Stomach (tissue), 9 donors: Measurements from ENCODE around the gene FCHSD2. TPM values are rescaled to one million over a fixed set of nuclear protein-coding genes. Genes with fewer than 3 reads are reported as not detected.
A peak's percentile ranks its signal among the peaks of the same experiment; 100 is the strongest.

Source experiments
- DNase-seq, 2 donors: peaks; one replicate each; pipeline versions ENCODE4 v3.0.0 to v3.0.0-alpha.2; 2013 to 2019
- H3K27ac ChIP-seq, 5 donors: fragments of 200-600 bp in 4 of 5; sonication (generic) in 4 of 5; one replicate each; pipeline ENCODE4 v1.5.1; 2013 to 2019; ENCODE audit warnings: mild to moderate bottlenecking in 1 of 5, moderate library complexity in 1 of 5
- H3K27me3 ChIP-seq, 3 donors: fragments of 200-600 bp; sonication (generic); one replicate each; pipeline ENCODE4 v1.5.1; 2017 to 2019; ENCODE audit warnings: mixed run types in 1 of 3
- H3K36me3 ChIP-seq, 4 donors: fragments of 200-600 bp; sonication (generic); 1 replicate in 3 of 4; 2 replicates in 1 of 4; pipeline ENCODE4 v1.5.1; 2016 to 2019
- H3K4me1 ChIP-seq, 4 donors: fragments of 200-600 bp; sonication (generic); one replicate each; pipeline ENCODE4 v1.5.1; 2016 to 2019
- H3K4me3 ChIP-seq, 4 donors: fragments of 200-600 bp; sonication (generic) in 3 of 4; one replicate each; pipeline ENCODE4 v1.5.1; 2016 to 2019; ENCODE audit warnings: mild to moderate bottlenecking in 1 of 4
- H3K9me3 ChIP-seq, 4 donors: fragments of 200-600 bp; sonication (generic); one replicate each; pipeline ENCODE4 v1.5.1; 2016 to 2019
- EP300 ChIP-seq: sonication (generic); formaldehyde crosslinking; IDR thresholded peaks from one replicate; pipeline ENCODE4 v1.6.1; 2017; ENCODE audit warnings: antibody characterized with exemption
- POLR2A ChIP-seq, 4 donors: fragments of 450-650 bp; IDR thresholded peaks; one replicate each; pipeline ENCODE4 v1.6.1; 2016; ENCODE audit warnings: antibody characterized with exemption in 4 of 4, control low read depth in 2 of 4, mild to moderate bottlenecking in 1 of 4, moderate library complexity in 1 of 4
- POLR2AphosphoS5 ChIP-seq, 3 donors: sonication (generic); formaldehyde crosslinking; IDR thresholded peaks; one replicate each; pipeline ENCODE4 v1.6.1; 2016; ENCODE audit warnings: antibody characterized with exemption in 3 of 3
- WGBS, 5 donors: extraction: QIAGEN DNeasy Blood & Tissue Kit in 3 of 5; methylation state at CpG; one replicate each; pipeline versions ENCODE4 v1.1.5 to v1.1.7; 2013 to 2018; 5-methylcytosine and 5-hydroxymethylcytosine counted together
- intact Hi-C: fragments of 100-400 bp; cut with DNase I; formaldehyde crosslinking; loops from one replicate; pipeline ENCODE4 v1.15.1; 2023; ENCODE audit warnings: low total_unique reads
- polyA plus RNA-seq, 3 donors: library from polyadenylated mRNA; stranded (reverse); fragments of 200-250 nt; gene quantifications; one replicate each; pipeline ENCODE4 v1.2.3, GENCODE V29; 2013
- total RNA-seq, 5 donors: library from RNA; depleted of rRNA; stranded (reverse); fragments of >200 nt; gene quantifications; one replicate each; pipeline versions ENCODE4 v1.1.0 to v1.2.3, GENCODE V29; 2014 to 2016
- TF ChIP-seq, protein P1 (sequence below), 7 experiments: fragments of 450-650 bp in 4 of 7; fragments of 200-600 bp in 3 of 7; sonication (generic) in 3 of 7; IDR thresholded peaks; one replicate each; pipeline ENCODE4 v1.5.1; 2016 to 2019; ENCODE audit warnings: antibody characterized with exemption in 7 of 7, control low read depth in 2 of 7, mild to moderate bottlenecking in 1 of 7
- donor health status: healthy with polysubstance abuse.
- donor health status: Bipolar disorder and iron deficiency.
- donor health status: healthy.

FCHSD2 gene
- total and polyA plus RNA-seq, 8 donors, result 5.7 to 64.3 (median 15.9) TPM

DNA sequence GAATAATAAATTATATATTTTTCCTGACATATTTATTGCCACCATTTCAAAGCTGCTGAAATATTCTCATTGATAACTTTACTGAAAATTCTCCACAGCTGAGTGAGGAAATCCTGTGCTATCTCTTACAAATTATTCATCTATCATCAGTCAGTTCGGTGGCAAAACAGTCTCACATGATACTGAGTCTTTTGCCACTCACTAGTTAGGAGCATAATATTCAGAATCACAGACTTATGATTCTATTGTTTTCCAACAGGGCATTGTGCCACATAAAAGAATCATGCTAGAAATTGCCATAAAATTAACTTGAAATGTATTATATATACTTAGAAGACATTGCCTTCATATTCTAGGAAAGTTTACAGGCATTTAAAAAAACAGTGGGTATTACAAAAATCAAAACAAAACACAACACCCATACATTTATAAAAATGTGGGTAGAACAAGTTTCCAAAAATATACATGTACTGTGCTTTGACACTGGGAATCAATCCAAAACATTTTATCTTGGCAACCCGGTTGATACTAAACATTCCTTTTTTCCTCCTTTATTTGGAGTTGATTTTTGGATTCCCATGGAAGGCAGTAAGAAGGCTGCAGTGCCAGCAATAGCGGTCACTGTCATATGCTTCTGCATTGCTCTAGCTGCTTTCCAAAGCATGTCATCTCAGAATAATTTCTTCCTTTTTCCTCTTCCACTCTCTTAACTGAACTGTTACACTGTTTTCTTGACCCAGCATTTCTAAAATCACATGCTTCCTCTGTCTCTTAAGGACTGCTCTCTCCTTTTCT is 285.4 kb downstream of the FCHSD2 start:
- Histone ChIP-seq H3K27me3 (no peaks in the 10 kb centered on the region), H3K9me3 (no peaks in the 10 kb centered on the region), H3K4me1 (peaks cover 0 to 24% (median 6%) of the 10 kb centered on the region in 4 donors), H3K4me3 (no peak overlapping the region), H3K36me3 (no peaks in the 10 kb centered on the region), H3K27ac (peak overlapping the region in 1 of 5 donors; percentile 1)
- intact Hi-C loops, result no loop called here
- WGBS, 5 donors, result 5 to 18% (median 14%) methylated on average over 3 of the region's 3 CpGs
- no peak for DNase-seq
- TF ChIP-seq, protein P1, sequence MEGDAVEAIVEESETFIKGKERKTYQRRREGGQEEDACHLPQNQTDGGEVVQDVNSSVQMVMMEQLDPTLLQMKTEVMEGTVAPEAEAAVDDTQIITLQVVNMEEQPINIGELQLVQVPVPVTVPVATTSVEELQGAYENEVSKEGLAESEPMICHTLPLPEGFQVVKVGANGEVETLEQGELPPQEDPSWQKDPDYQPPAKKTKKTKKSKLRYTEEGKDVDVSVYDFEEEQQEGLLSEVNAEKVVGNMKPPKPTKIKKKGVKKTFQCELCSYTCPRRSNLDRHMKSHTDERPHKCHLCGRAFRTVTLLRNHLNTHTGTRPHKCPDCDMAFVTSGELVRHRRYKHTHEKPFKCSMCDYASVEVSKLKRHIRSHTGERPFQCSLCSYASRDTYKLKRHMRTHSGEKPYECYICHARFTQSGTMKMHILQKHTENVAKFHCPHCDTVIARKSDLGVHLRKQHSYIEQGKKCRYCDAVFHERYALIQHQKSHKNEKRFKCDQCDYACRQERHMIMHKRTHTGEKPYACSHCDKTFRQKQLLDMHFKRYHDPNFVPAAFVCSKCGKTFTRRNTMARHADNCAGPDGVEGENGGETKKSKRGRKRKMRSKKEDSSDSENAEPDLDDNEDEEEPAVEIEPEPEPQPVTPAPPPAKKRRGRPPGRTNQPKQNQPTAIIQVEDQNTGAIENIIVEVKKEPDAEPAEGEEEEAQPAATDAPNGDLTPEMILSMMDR (IDR thresholded peaks at IDR 0.05), result no peak
- no peak for TF ChIP-seq POLR2AphosphoS5 (IDR thresholded peaks at IDR 0.05)
- no peak for TF ChIP-seq EP300
- TF ChIP-seq POLR2A (IDR thresholded peaks at IDR 0.05), result no peak

DNA sequence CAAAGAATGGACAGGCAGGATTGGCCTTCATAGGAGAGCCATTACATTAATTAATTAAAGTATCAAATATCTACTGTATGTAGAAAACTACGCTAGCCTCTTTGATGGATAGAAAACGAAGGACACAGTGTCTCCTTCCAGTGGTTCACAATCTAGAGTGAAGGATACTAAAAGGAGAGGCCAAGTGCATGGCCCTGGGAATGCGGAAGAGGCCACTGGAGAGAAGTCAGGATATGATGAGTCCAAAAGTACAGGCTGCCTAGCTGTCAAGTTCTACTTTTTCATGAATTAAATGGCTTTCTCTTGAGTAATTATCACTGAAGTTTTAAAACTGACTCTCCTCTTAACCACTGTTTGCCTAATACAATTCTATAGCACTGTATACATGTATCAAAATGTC is 286.1 kb downstream of the FCHSD2 start:
- Histone ChIP-seq H3K4me1 (peaks cover 0 to 24% (median 6%) of the 10 kb centered on the region in 4 donors), H3K27me3 (no peaks in the 10 kb centered on the region), H3K27ac (no peak overlapping the region), H3K4me3 (no peak overlapping the region), H3K36me3 (no peaks in the 10 kb centered on the region), H3K9me3 (no peaks in the 10 kb centered on the region)
- no peak for TF ChIP-seq POLR2AphosphoS5 (IDR thresholded peaks at IDR 0.05)
- no peak for TF ChIP-seq EP300
- TF ChIP-seq POLR2A (IDR thresholded peaks at IDR 0.05), result no peak
- TF ChIP-seq, protein P1 (IDR thresholded peaks at IDR 0.05), result no peak
- intact Hi-C loops, result no loop called here
- DNase-seq, result no peak
- 76 to 85% (median 79%) methylated on average over 3 of the region's 3 CpGs for WGBS, 5 donors

DNA sequence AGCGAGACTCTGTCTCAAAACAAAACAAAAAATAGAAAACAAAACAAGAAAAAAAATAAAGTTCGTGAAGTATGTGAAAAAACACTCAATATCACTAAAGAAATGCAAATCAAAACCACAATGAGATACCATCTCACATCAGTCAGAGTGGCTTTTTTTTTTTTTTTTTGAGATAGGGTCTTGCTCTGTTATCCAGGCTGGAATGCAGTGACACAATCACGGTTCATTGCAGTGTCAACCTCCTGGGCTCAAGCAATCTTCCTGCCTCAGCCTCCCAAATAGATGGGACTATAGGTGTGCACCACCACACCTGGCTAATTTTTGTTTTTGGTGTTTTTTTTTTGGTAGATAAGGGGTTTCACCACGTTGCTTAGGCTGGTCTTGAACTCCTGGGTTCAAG is 290.4 kb downstream of the FCHSD2 start:
- no peak overlapping the region for H3K4me3 ChIP-seq
- DNase-seq, result no peak
- TF ChIP-seq EP300, result no peak
- TF ChIP-seq POLR2A (IDR thresholded peaks at IDR 0.05), result no peak
- TF ChIP-seq POLR2AphosphoS5 (IDR thresholded peaks at IDR 0.05), result no peak
- TF ChIP-seq, protein P1 (IDR thresholded peaks at IDR 0.05), result no peak
- H3K27ac ChIP-seq, result no peak overlapping the region
- no peaks in the 10 kb centered on the region for H3K27me3 ChIP-seq
- intact Hi-C loops, result no loop called here
- no peaks in the 10 kb centered on the region for H3K9me3 ChIP-seq
- WGBS, 5 donors, result 83 to 87% (median 85%) methylated on average over 4 of the region's 4 CpGs
- H3K36me3 ChIP-seq, result peaks cover 0 to 8% (median 0%) of the 10 kb centered on the region in 4 donors
- peaks cover 0 to 13% (median 3%) of the 10 kb centered on the region in 4 donors for H3K4me1 ChIP-seq

DNA sequence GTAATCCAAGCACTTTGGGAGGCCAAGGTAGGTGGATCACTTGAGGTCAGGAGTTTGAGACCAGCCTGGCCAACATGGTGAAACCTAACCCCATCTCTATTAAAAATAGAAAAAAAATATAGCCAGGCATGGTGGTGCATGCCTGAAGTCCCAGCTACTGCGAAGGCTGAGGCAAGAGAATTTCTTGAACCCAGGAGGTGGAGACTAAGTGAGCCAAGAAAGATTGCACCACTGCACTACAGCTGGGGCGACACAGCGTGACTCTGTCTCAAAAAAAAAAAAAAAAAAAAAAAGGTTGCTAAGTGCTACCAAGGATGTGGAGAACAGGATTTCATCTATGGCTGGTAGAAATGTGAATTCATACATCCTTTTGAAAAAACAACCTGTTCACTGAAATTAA is 291.3 kb downstream of the FCHSD2 start:
- 81 to 96% (median 89%) methylated on average over 3 of the region's 3 CpGs for WGBS, 5 donors
- Histone ChIP-seq H3K9me3 (no peaks in the 10 kb centered on the region), H3K4me3 (no peak overlapping the region), H3K36me3 (peaks cover 0 to 13% (median 2%) of the 10 kb centered on the region in 4 donors), H3K27me3 (no peaks in the 10 kb centered on the region), H3K27ac (no peak overlapping the region), H3K4me1 (peaks cover 0 to 4% (median 0%) of the 10 kb centered on the region in 4 donors)
- no peak for DNase-seq
- intact Hi-C loops, result no loop called here
- TF ChIP-seq POLR2AphosphoS5 (IDR thresholded peaks at IDR 0.05) (no peak), EP300 (no peak), POLR2A (IDR thresholded peaks at IDR 0.05) (no peak)
- TF ChIP-seq, protein P1 (IDR thresholded peaks at IDR 0.05), result no peak
